Smooth muscle cell (in vitro differentiated cells): ENCODE results near the gene ZNF273. TPM values are rescaled to one million over a fixed set of nuclear protein-coding genes. Genes with fewer than 3 reads are reported as not detected.

Experiments used
- DNase-seq: peaks from one replicate; lab custom pipeline; 2025; ENCODE audit not compliant: unreplicated experiment; lab: John Stamatoyannopoulos, UW
- H2AFZ ChIP-seq: fragments of 200-600 bp; sonication (generic); 2 replicates; pipeline ENCODE4 v1.6.0; 2016; ENCODE audit warnings: antibody characterized with exemption, low read depth, mild to moderate bottlenecking
- H3F3A ChIP-seq: fragments of 200-600 bp; sonication (generic); 2 replicates; pipeline ENCODE4 v1.6.0; 2017; ENCODE audit warnings: antibody characterized with exemption, low read depth
- H3K27ac ChIP-seq: fragments of 200-600 bp; sonication (generic); 2 replicates; pipeline ENCODE4 v1.5.1; 2016; ENCODE audit warnings: low read depth, mild to moderate bottlenecking
- H3K27me3 ChIP-seq: fragments of 200-600 bp; sonication (generic); 2 replicates; pipeline ENCODE4 v1.6.1; 2016; ENCODE audit warnings: low read depth, mild to moderate bottlenecking
- H3K36me3 ChIP-seq: fragments of 200-600 bp; sonication (generic); 2 replicates; pipeline ENCODE4 v1.5.1; 2016; ENCODE audit warnings: low read depth
- H3K4me1 ChIP-seq: fragments of 200-600 bp; sonication (generic); 2 replicates; pipeline ENCODE4 v1.5.1; 2016; ENCODE audit warnings: low read depth
- H3K4me2 ChIP-seq: fragments of 200-600 bp; sonication (generic); 2 replicates; pipeline ENCODE4 v1.6.0; 2016; ENCODE audit warnings: mild to moderate bottlenecking
- H3K4me3 ChIP-seq: fragments of 200-600 bp; sonication (generic); 2 replicates; pipeline ENCODE4 v1.5.1; 2016; ENCODE audit warnings: mild to moderate bottlenecking
- H3K79me2 ChIP-seq: fragments of 200-600 bp; sonication (generic); 2 replicates; pipeline ENCODE4 v1.6.0; 2016; ENCODE audit warnings: low read depth, mild to moderate bottlenecking
- H3K9ac ChIP-seq: fragments of 200-600 bp; sonication (generic); 2 replicates; pipeline ENCODE4 v1.6.0; 2016; ENCODE audit warnings: low read depth
- H3K9me3 ChIP-seq: fragments of 200-600 bp; sonication (generic); replicated peaks from 2 replicates; pipeline ENCODE4 v1.5.1; 2016; ENCODE audit warnings: low read depth
- H4K20me1 ChIP-seq: fragments of 200-600 bp; sonication (generic); 2 replicates; pipeline ENCODE4 v1.6.0; 2016; ENCODE audit warnings: low read depth
- CTCF ChIP-seq: fragments of 200-600 bp; sonication (generic); IDR thresholded peaks from 2 replicates; pipeline ENCODE4 v1.5.1; 2017; ENCODE audit warnings: borderline replicate concordance, mild to moderate bottlenecking, antibody characterized with exemption; ENCODE audit not compliant: insufficient read depth, poor library complexity, severe bottlenecking
- WGBS: methylation state at CpG from one replicate; pipeline ENCODE4 v1.1.7; 2016; ENCODE audit warnings: low lambda C conversion rate; 5-methylcytosine and 5-hydroxymethylcytosine counted together
- polyA plus RNA-seq: library from polyadenylated mRNA; unstranded; fragments of >200 nt; fragmentation: Nextera tagmentation; extraction: Ambion mirVana; gene quantifications from 2 replicates; pipeline ENCODE4 v1.2.1, GENCODE V29; 2016
- total RNA-seq: library from RNA; depleted of rRNA; stranded (reverse); fragments of >200 nt; gene quantifications from 2 replicates; pipeline ENCODE4 v1.2.3, GENCODE V29; 2014

ZNF273 gene
- total and polyA plus RNA-seq, 2 experiments from 2014 or later: 2.0 to 4.4 TPM

- 93% methylated on average over 5 of the region's 5 CpGs for WGBS
Measured at GRCh38 chr7:64885520-64886240, 17.4 kb upstream of the ZNF273 start.

GRCh38 chr7:64886956-64887545, 16.0 kb upstream of the ZNF273 start:
- Histone ChIP-seq H3K36me3 (no peaks in the 10 kb centered on the region), H3K9ac (no peak overlapping the region), H2AFZ (no peak overlapping the region), H3K27me3 (peaks cover 27% of the 10 kb centered on the region), H3K9me3 (no peaks in the 10 kb centered on the region), H3K27ac (no peak overlapping the region), H3F3A (no peaks in the 10 kb centered on the region), H3K4me3 (no peak overlapping the region), H4K20me1 (no peaks in the 10 kb centered on the region), H3K4me2 (no peak overlapping the region), H3K4me1 (no peaks in the 10 kb centered on the region), H3K79me2 (no peaks in the 10 kb centered on the region)
- TF ChIP-seq CTCF: no peak
- 72% methylated on average over 4 of the region's 4 CpGs for WGBS
- DNase-seq: no peak

More at GRCh38 chr7:64885520-64886240, 17.4 kb upstream of the ZNF273 start:
- no peak for DNase-seq
- H3K4me1 ChIP-seq: no peaks in the 10 kb centered on the region
- no peak overlapping the region for H3K4me2 ChIP-seq
- no peak overlapping the region for H3K9ac ChIP-seq
- no peak for TF ChIP-seq CTCF
- no peak overlapping the region for H3K4me3 ChIP-seq
- peaks cover 27% of the 10 kb centered on the region for H3K27me3 ChIP-seq
- no peaks in the 10 kb centered on the region for H3K36me3 ChIP-seq
- no peaks in the 10 kb centered on the region for H4K20me1 ChIP-seq
- no peaks in the 10 kb centered on the region for H3K9me3 ChIP-seq
- H3F3A ChIP-seq: no peaks in the 10 kb centered on the region
- no peak overlapping the region for H3K27ac ChIP-seq
- H2AFZ ChIP-seq: no peak overlapping the region
- no peaks in the 10 kb centered on the region for H3K79me2 ChIP-seq

DNA sequence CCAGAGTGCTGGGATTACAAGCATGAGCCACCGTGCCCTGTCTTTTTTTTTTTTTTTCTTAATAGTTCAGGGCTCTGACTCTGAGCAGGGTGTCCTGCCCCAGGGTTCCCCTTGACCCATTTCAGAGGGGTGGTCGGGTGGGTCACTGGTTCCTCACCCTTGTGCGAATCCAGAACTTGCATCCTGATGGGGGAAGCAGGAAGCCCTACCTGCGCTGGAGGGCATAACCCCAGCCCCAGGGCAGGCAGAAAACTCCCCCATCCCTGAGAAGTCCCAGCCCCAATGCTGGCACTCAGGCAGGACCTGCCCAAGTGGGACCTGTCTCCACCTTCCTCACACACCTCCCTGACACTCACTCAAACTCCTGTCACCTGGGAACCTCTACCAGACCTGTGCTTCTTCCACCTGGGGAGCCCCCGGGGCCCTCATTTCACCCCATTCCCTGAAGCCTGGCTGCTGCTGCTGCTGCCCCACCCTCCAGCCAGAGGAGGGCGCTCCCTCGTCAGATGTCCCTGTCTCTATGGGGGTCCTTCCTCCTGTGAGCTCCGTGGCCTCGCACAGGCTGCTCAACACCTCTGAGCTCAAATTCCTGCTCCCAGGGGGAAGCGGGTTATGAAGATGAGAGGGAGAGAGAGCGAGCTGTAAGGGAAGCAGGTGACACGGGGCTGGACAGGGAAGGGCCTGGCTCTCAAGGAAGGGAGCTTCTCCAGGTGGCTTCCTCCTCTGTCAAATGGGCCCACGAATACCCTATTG, 15.1 kb upstream of the ZNF273 start:
- no peak overlapping the region for H3K27ac ChIP-seq
- no peak for DNase-seq
- H3F3A ChIP-seq: no peaks in the 10 kb centered on the region
- H4K20me1 ChIP-seq: no peaks in the 10 kb centered on the region
- no peaks in the 10 kb centered on the region for H3K4me1 ChIP-seq
- peaks cover 27% of the 10 kb centered on the region for H3K27me3 ChIP-seq
- 42% methylated on average over 11 of the region's 13 CpGs for WGBS
- H3K9me3 ChIP-seq: no peaks in the 10 kb centered on the region
- H3K4me3 ChIP-seq: no peak overlapping the region
- H3K4me2 ChIP-seq: peak overlapping the region; percentile 65
- H3K79me2 ChIP-seq: no peaks in the 10 kb centered on the region
- no peak overlapping the region for H3K9ac ChIP-seq
- TF ChIP-seq CTCF: peak; percentile 10
- H2AFZ ChIP-seq: no peak overlapping the region
- no peaks in the 10 kb centered on the region for H3K36me3 ChIP-seq
